TTC549 (cell line): ENCODE results near the gene IFNAR2.
"Not testable (repeated sequence)": the region's sequence is repeated elsewhere in the genome, so short reads cannot be mapped to it uniquely, and the experiment has no call there.

Experiments
- FAIRE-seq: peaks from 2 replicates; lab custom pipeline; 2012; peaks lifted over from hg19 to GRCh38; lab: Jason Lieb, UNC

IFNAR2 gene

DNA sequence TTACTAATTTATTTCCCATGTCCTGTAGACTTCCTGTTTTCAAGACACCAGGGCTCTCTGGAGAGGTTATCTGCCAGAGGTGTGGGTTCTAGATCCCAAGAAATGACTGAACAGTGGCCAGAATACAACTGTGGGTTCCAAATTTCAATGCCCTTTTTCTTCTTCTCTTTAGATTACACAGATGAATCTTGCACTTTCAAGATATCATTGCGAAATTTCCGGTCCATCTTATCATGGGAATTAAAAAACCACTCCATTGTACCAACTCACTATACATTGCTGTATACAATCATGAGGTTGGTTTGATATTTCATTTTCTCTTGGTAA is 15.0 kb downstream of the IFNAR2 start:
- no peak for FAIRE-seq

DNA sequence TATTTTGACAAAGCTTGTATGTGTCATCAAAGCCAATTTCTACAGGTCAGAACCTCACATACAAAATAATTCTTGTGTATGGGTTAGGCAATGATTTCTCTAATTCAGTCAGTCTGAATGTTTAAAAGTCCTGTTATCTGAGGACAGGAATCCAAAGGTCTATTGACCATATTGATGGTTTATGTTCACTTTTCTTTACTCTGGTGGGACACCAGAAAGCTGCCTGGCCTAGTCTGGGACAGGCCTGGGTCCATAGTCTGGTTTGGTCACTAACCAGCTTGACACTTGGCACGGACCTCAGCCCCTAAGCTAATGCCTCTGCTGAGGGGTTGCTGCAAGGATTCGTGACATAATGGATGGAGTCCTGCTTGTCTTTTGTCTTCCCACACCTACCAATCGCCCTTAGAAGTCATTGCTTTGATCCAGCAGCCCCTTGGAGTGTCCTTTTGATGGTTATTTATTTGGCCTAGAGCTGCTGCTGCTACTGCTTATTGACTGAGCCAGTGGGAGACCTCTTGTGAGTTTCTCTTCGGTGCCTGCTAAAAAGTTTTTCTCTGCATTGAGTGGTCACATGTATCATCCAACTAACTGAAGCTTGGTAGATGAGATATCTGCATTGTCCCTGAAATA is 15.7 kb downstream of the IFNAR2 start:
- no peak for FAIRE-seq

DNA sequence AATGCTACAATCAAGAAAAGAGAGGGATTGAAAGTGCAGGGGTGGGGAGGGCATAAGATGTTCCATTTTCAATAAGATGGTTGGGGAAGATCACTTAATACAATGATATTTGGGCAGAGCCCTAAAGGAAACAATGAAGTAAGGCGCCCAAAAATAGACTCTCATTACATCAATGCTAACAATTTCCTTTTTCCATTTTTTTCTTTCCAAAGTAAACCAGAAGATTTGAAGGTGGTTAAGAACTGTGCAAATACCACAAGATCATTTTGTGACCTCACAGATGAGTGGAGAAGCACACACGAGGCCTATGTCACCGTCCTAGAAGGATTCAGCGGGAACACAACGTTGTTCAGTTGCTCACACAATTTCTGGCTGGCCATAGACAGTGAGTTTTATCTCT is 16.8 kb downstream of the IFNAR2 start:
- FAIRE-seq, result no peak

DNA sequence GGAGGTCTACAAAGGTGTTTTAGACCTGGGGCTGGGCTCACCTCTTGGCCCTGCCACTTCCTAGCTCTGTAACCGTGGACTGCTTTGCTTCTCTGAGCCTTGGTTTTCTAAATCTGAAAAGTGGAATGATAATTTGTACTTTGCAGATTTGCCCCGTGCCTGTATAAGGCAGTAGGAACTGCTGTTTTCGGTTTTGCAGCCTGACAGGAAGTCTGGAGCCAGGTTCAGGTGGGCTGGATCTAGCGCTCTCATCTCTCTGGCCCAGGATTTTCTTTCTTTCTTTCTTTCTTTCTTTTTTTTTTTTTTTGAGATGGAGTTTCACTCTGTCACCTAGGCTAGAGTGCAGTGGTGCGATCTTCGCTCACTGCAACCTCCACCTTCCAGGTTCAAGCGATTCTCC is 17.2 kb downstream of the IFNAR2 start:
- no peak for FAIRE-seq

GRCh38 chr21:33247599-33247998 is 17.9 kb downstream of the IFNAR2 start:
- FAIRE-seq, result no peak

DNA sequence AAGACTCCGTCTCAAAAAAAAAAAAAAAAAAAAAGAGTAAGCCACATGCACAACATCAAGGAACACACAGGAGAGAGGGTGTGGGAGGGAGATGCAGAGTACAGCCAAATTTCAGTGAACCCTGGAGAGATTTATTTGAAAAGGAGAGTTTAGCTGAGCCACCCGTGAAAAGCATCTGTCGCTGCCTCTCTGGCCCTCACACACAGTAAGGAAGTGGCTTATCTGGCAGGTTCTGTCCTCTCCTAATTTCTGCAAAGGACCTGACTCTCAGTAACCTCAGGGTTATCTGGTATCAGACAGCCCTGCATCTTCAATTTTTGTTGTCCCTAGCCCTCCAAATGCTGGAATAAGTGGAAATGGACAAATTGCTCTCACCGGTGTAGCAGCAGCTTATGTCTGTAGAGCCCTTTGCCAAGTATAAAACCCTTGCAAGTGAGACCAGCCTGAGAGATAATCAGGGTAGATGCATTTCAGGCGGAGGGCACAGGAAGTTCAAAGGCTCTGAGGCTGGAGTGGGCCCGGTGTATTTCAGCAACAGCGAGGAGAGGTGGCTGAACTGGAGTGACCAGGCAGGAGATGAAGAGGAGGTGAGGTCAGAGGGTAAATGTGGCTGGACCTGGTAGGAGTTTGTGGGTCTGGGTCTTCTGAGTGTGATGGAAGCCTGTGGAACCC is 19.7 kb downstream of the IFNAR2 start:
- no peak for FAIRE-seq

DNA sequence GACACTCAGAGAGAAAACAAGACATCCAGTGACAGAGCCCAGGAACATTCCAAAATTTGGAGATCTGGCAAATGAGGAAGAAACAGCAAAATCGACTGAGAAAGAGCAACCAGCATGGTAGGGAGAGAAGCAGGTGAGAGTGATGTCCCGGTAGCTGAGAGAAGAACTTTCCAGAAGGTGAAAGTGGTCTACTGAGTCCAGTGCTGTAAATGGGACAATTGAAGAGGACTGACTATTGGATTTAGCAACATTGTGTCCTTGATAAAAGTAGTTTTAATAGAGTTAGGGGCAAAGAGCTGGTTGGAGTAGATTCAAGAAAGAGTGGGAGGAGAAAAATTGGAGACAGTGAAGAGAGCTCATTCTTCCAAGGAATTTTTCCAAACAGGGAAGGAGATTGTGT is 21.4 kb downstream of the IFNAR2 start:
- FAIRE-seq, result no peak

GRCh38 chr21:33253382-33253781 is 23.6 kb downstream of the IFNAR2 start:
- FAIRE-seq, result not testable (repeated sequence)

DNA sequence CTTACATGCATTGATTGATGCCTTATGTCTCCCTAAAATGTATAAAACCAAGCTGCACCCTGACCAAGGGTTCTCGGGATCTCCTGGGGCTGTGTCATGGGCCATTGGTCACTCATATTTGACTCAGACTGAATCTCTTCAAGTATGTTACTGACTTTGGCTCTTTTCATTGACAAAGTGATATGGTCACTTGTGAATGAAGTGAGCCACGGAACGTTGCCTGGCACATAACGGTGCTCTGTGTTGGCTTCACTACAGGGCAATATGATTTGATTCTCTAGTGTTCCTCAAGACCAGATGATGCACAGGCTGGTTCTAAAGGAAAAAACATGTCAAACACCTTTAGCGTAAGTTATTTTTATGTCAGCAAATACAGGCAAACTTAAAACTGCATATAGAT is 25.0 kb downstream of the IFNAR2 start:
- FAIRE-seq, result no peak

- no peak for FAIRE-seq
Measured at GRCh38 chr21:33255404-33255803, 25.7 kb downstream of the IFNAR2 start.

- FAIRE-seq, result no peak
Measured at GRCh38 chr21:33256019-33256418, 26.3 kb downstream of the IFNAR2 start.

GRCh38 chr21:33257094-33257803 is 27.5 kb downstream of the IFNAR2 start:
- no peak for FAIRE-seq

DNA sequence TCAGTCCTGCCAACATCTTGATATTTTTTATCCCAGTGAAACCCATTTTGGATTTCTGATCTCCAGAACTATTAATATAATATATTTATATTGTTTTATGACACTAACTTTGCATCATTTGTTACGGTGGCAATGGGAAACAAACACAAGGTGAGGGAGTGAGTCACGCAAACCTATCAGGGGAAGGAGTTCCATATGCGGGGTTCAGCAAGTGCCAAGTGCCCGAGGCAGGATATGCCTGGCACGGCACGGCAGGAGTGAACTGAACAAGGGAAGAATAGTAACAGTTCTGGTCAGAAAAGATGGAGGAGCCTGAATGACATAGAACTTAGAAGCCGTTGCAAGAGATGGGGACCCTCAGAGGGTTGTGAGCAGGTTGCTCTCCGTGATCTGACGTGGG is 28.7 kb downstream of the IFNAR2 start:
- FAIRE-seq, result no peak

- FAIRE-seq, result no peak
Measured at GRCh38 chr21:33259428-33259827, 29.7 kb downstream of the IFNAR2 start.

- FAIRE-seq, result no peak
Measured at GRCh38 chr21:33259995-33260394, 30.3 kb downstream of the IFNAR2 start.

DNA sequence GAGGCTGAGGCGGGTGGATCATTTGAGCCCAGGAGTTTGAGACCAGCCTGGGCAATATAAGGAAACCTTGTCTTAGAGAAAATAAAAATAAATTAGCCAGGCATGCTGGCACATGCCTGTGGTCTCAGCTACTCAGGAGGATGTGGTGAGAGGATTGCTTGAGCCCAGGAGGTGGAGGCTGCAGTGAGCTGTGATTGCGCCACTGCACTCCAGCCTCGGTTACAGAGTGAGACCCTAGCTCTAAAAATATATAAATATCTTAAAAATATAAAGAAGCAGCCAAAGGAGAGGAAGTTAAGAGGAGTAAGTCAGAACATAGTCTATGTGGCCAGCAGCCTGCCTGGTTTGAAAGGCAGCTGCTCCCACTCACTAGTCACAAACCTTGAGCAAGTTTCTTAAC is 31.9 kb downstream of the IFNAR2 start:
- no peak for FAIRE-seq

DNA sequence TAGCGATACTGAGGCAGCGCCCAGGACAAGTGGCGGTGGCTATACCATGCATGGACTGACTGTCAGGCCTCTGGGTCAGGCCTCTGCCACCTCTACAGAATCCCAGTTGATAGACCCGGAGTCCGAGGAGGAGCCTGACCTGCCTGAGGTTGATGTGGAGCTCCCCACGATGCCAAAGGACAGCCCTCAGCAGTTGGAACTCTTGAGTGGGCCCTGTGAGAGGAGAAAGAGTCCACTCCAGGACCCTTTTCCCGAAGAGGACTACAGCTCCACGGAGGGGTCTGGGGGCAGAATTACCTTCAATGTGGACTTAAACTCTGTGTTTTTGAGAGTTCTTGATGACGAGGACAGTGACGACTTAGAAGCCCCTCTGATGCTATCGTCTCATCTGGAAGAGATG is 33.2 kb downstream of the IFNAR2 start:
- no peak for FAIRE-seq

GRCh38 chr21:33264561-33264960 is 34.8 kb downstream of the IFNAR2 start:
- no peak for FAIRE-seq

DNA sequence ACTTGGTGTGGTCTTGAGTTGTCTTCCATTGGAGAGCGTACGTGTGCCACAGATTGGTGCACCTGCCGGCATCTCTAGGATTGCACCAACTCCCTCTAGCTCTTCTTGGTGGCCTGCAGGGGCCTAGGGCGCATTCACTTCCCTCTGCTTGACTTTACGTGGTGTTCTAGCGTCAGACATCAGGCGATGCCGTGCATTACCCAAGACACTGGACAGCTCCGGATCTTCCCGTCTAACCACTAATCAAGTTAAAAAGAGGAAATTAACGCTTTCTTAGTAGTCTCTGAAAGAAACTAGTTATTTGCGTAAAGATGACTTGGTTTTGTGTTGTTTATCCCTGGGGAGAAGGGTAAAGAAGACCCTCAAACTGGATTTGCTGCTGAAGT is 35.9 kb downstream of the IFNAR2 start:
- no peak for FAIRE-seq

- FAIRE-seq, result no peak
Measured at GRCh38 chr21:33266050-33266788, 36.5 kb downstream of the IFNAR2 start, which contains the start of gene IL10RB. TSS of gene IL10RB (plus strand) at chr21:33266367. CDS start at chr21:33266466, 99 bp downstream.

GRCh38 chr21:33266789-33267135 is 37.0 kb downstream of the IFNAR2 start:
- FAIRE-seq, result no peak

- no peak for FAIRE-seq
Measured at GRCh38 chr21:33267250-33267649, 37.5 kb downstream of the IFNAR2 start.

GRCh38 chr21:33268393-33268736 is 38.6 kb downstream of the IFNAR2 start:
- FAIRE-seq, result no peak
